ENCODE data around the gene ABHD17B. TPM values are rescaled to one million over a fixed set of nuclear protein-coding genes. Genes with fewer than 3 reads are reported as not detected.

Gene ABHD17B
- polyA plus RNA-seq, 1 experiment, result 9.0 TPM

- TF ChIP-seq CTCF (IDR thresholded peaks at IDR 0.05; ENCODE audit: insufficient read depth, low read depth, low read length), result no peak
- H3K36me3 ChIP-seq (ENCODE audit: control insufficient read depth, insufficient read depth, low read length), result no peaks in the 10 kb centered on the region
- POLR2A ChIA-PET, result no interaction called here
- H3K27me3 ChIP-seq (ENCODE audit: control insufficient read depth, insufficient read depth, low read length), result no peaks in the 10 kb centered on the region
- no peak for DNase-seq (ENCODE audit: low read depth)
- CTCF ChIA-PET, result no interaction called here
- H3K4me3 ChIP-seq (ENCODE audit: low read depth, low read length), result no peak overlapping the region
Observed at GRCh38 chr9:71924576-71924975, 13.6 kb upstream of the ABHD17B start.

GRCh38 chr9:71921190-71921814, 10.3 kb upstream of the ABHD17B start:
- DNase-seq (ENCODE audit: low read depth), result no peak
- CTCF ChIA-PET, result no interaction called here

GRCh38 chr9:71920456-71921189, 9.6 kb upstream of the ABHD17B start:
- Histone ChIP-seq H3K27me3 (ENCODE audit: control insufficient read depth, insufficient read depth, low read length) (no peaks in the 10 kb centered on the region), H3K4me3 (ENCODE audit: low read depth, low read length) (no peak overlapping the region), H3K36me3 (ENCODE audit: control insufficient read depth, insufficient read depth, low read length) (no peaks in the 10 kb centered on the region)
- DNase-seq (ENCODE audit: low read depth), result no peak
- ChIA-PET CTCF (no interaction called here), POLR2A (interaction anchor here (0.7 kb wide), 1 partner anchor 9 kb away, joined by 4 read pairs; the partner anchor contains the start of gene C9orf85)
- TF ChIP-seq CTCF (IDR thresholded peaks at IDR 0.05; ENCODE audit: insufficient read depth, low read depth, low read length), result no peak

More at GRCh38 chr9:71921190-71921814, 10.3 kb upstream of the ABHD17B start:
- Histone ChIP-seq H3K36me3 (ENCODE audit: control insufficient read depth, insufficient read depth, low read length) (no peaks in the 10 kb centered on the region), H3K27me3 (ENCODE audit: control insufficient read depth, insufficient read depth, low read length) (no peaks in the 10 kb centered on the region), H3K4me3 (ENCODE audit: low read depth, low read length) (no peak overlapping the region)
- no peak for TF ChIP-seq CTCF (IDR thresholded peaks at IDR 0.05; ENCODE audit: insufficient read depth, low read depth, low read length)
- POLR2A ChIA-PET, result interaction anchor here (0.6 to 0.7 kb wide), 2 partner anchors 10 kb away, joined by 4 read pairs; partner anchors contain the start of genes ABHD17B and C9orf85

GRCh38 chr9:71918419-71918818, 7.4 kb upstream of the ABHD17B start:
- no peaks in the 10 kb centered on the region for H3K27me3 ChIP-seq (ENCODE audit: control insufficient read depth, insufficient read depth, low read length)
- DNase-seq (ENCODE audit: low read depth), result no peak
- TF ChIP-seq CTCF (IDR thresholded peaks at IDR 0.05; ENCODE audit: insufficient read depth, low read depth, low read length), result no peak
- ChIA-PET CTCF (no interaction called here), POLR2A (no interaction called here)
- no peaks in the 10 kb centered on the region for H3K36me3 ChIP-seq (ENCODE audit: control insufficient read depth, insufficient read depth, low read length)
- no peak overlapping the region for H3K4me3 ChIP-seq (ENCODE audit: low read depth, low read length)

GRCh38 chr9:71916834-71917534, 6.0 kb upstream of the ABHD17B start:
- Histone ChIP-seq H3K4me3 (ENCODE audit: low read depth, low read length) (no peak overlapping the region), H3K36me3 (ENCODE audit: control insufficient read depth, insufficient read depth, low read length) (no peaks in the 10 kb centered on the region), H3K27me3 (ENCODE audit: control insufficient read depth, insufficient read depth, low read length) (no peaks in the 10 kb centered on the region)
- ChIA-PET CTCF (no interaction called here), POLR2A (no interaction called here)
- TF ChIP-seq CTCF (IDR thresholded peaks at IDR 0.05; ENCODE audit: insufficient read depth, low read depth, low read length), result no peak
- no peak for DNase-seq (ENCODE audit: low read depth)

All from BJ (cell line).